HT-29 (cell line): ENCODE results near the gene AKR1C8. TPM values are rescaled to one million over a fixed set of nuclear protein-coding genes. Genes with fewer than 3 reads are reported as not detected.
"Not testable (repeated sequence)": the region's sequence is repeated elsewhere in the genome, so short reads cannot be mapped to it uniquely, and the experiment has no call there.

Experiments
- DNase-seq: peaks from one replicate; pipeline ENCODE4 v3.0.0-alpha.2; 2015; ENCODE audit warnings: low spot score
- total RNA-seq: library from RNA; depleted of rRNA; stranded (reverse); fragments of >200 nt; shearing (Covaris generic); gene quantifications from 2 replicates; pipeline ENCODE4 v1.2.3, GENCODE V29; 2014; rRNA removed

AKR1C8 gene
- not detected in 2 replicates for total RNA-seq

DNA sequence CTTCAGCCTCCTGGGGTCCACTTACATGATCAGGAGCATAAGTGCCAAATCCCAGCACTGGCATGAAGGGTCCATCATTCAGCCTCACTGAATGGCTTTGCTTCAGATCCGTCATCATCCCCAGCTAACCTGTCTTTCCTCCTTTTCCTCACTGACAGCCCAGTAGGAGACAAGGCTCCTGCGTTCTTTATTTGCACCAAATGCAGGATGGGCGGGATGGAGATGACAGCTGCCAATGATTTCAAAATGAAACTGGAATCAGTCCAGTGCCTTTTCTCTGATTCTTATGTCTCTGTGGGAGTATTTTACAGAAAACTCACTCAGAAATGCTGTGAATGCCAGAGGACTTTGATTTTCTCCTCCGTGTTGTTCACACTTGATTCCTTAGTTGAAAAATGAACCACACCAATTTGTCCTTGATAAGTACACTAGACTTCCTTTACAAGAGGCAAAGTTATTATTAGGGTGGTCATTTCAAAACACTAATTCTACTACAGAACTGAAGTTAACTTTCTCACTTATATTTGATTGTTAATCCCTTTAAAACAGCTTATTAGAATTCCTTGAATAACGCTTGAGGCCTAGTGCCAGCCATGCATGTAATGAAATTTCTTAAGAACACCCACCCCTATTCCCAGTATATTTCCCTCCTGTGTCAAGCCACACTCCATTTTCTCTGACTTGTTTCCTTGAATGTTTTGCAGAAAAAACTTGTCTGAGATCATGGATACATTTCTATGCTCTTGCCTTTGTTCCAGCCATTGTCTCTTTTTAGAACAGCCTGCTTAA, at the start of gene AKR1C8:
Gene AKR1C8 (minus strand): TSS at position 164 of the 789 bp plus-strand sequence. CDS start 46 bp downstream, at position 118.
- no peak for DNase-seq

DNA sequence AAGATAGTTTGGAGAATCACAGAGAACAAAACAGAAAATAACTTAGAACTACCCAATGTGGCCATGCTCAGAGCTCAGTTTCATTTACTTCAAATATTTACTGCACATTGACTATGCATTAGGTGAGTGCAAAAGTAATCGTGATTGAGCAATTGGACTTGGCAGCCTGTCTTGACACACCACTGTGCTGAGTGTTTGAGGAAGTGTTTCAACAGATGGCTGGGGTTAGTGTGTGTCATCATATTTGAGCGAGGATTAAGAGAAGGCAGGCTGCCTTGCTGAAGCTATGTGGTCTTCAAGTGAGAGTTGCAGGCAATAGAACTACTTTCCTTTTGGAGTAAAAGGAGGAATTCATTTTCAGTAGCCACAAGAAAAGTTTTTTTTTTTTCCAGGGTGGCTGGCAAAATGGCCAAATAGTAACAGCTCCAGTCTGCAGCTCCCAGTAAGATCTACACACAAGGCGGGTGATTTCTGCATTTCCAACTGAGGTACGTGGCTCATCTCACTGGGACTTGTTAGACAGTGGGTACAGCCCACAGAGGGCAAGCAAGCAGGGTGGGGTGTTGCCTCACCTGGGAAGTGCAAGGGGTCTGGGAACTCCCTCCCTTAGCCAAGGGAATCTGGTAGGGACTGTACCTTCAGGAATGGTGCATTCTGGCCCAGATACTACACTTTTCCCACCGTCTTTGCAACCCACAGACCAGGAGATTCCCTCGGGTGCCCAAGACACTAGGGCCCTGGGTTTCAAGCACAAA, 49.3 kb upstream of the AKR1C8 start:
- peak; percentile 67 for DNase-seq

DNA sequence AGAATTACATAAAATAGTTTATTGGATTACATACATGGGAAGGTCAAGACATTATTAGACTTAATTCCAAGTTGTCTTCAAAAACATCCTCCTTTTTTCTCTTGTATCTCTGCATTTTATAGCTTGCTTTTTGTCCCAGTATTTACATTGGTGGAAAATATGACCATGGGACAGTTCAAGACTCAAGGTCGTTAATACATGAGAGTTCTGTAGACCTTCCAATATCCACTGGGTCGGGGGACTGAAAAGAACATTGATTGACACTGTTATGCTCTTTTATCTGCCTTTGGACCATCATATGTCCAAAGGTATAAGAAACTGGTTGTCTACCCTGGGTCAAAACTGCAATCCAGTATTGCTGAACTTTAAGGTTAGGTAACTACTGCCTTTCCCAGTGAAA, 48.4 kb upstream of the AKR1C8 start:
- no peak for DNase-seq

DNA sequence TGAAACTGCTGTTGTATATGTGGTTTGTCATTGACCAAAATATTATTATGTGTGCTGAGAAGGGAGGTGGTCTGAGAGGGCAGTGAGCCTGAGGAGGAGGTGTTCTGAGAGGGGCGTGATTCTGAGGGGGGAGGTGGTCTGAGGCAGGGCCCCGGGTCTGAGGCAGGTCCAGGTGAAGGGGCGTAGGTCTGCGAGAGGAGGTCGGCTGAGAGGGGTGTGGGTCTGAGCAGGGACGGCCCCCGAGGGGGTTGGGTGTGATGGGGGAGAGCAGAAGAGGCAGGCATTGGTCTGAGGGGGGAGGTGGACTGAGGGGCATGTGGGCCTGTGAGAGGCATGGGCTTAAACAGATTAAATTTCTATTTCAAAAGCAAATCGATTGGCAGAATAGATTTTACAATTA, 44.1 kb upstream of the AKR1C8 start:
- DNase-seq = no peak

GRCh38 chr10:5222942-5223341, 38.0 kb upstream of the AKR1C8 start:
- DNase-seq = peak; percentile 35

DNA sequence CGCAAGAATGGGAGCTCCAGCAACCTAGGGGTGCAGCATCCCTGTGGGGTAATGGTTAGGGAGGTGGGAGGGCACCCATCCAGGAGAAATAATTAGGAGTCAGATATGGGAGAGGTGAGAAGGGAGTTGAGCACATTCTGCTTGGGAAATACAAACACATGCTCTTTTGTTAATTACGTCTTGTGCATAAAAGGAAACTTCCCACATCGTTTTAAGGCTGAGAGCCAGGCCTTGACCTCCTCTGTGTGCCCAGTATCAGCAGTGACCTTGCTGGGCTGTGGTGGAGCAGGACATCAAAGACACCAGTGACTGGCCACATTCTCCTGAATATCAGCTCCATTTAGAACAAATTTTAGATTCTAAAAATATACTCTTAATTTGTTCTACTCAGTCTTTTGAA, 34.3 kb upstream of the AKR1C8 start:
- no peak for DNase-seq

- DNase-seq = no peak
Observed at GRCh38 chr10:5216801-5217200, 31.9 kb upstream of the AKR1C8 start.

- no peak for DNase-seq
Observed at GRCh38 chr10:5211696-5212536, 27.0 kb upstream of the AKR1C8 start.

DNA sequence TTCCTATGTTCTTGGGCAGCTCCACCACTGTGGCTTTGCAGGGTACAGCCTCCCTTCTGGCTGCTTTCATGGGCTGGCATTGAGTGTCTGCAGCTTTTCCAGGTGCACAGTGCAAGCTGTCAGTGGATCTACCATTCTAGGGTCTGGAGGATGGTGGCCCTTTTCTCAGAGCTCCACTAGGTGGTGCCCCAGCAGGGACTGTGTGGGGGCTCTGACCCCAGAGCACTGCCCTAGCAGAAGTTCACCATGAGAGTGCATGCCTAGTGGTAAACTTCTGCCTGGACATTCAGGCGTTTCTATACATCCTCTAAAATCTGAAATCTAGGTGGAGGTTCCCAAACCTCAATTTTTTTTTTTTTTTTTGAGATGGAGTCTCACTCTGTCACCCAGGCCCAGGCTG, 25.3 kb upstream of the AKR1C8 start:
- not testable (repeated sequence) for DNase-seq

- not testable (repeated sequence) for DNase-seq
Observed at GRCh38 chr10:5209776-5210175, 24.8 kb upstream of the AKR1C8 start.

- no peak for DNase-seq
Observed at GRCh38 chr10:5206799-5207198, 21.8 kb upstream of the AKR1C8 start.

DNA sequence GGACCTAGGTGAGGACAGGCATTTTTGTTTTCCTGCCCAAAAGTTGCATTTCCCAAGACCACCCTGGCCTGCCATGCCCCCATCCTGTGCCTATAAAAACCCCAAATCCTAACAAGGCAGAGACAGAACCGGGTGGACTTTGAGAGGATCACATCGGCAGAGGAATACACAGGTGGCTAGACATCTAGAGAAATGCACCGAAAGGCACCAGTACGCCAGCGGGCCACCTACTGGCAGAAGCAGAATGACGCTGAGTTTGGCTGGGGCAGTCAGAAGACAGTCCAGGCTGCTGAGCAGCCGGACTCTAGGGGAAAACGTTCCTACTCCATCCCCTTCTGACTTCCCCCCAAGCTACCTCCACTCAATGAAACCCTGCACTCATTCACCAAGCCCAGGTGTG, 14.4 kb upstream of the AKR1C8 start:
- no peak for DNase-seq

GRCh38 chr10:5198386-5198785, 13.4 kb upstream of the AKR1C8 start:
- no peak for DNase-seq

DNA sequence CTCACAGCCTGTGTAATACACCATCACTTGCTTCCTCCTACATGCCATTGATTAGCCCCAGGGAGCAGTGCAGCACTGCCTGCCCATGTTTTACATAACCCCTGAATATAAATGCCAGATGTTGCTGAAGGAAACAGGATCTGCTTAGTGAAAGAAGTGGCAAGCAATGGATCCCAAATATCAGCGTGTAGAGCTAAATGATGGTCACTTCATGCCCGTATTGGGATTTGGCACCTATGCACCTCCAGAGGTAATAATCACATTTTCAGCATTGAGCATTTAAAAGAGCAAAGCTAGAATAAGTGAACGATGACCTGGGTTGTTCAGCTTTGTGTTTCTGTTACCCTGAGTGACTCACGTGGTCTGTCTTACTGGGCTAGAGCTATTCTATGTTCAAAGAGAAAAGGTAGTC, 11.8 kb upstream of the AKR1C8 start, which contains the start of gene AKR1C4:
Gene AKR1C4 (plus strand): TSS at position 136 of the 412 bp plus-strand sequence. CDS start 31 bp downstream, at position 167.
- DNase-seq = peak; percentile 50

DNA sequence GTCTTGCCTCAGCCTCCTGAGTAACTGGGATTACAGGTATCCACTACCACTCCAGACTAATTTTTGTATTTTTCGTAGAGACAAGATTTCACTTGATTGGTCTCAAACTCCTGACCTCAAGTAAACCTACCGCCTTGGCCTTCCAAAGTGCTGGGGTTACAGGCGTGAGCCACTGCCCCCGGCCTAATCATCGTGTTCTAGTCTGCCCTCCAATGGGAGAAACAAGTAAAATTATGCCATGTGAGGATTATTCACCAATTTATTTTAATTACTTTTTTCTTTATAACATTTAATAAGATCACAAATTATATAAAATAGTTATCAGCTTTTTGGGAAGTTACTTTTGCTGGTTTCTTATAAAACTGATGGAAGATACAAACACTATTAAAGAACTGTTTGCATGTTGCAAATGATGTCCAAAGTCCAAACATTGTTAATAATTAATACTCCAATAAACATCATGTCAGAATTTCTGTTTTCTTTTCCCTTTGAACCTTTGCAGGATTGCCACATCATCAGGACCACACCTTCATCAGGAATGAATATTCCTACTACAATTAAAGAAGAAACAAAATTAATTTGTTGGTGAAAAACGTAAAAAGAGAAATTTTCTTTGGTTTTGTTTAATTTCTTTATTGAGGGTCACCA, 10.9 kb upstream of the AKR1C8 start:
- DNase-seq = peak; percentile 75

GRCh38 chr10:5194431-5194830, 9.5 kb upstream of the AKR1C8 start:
- no peak for DNase-seq

GRCh38 chr10:5188358-5188757, 3.4 kb upstream of the AKR1C8 start:
- no peak for DNase-seq

DNA sequence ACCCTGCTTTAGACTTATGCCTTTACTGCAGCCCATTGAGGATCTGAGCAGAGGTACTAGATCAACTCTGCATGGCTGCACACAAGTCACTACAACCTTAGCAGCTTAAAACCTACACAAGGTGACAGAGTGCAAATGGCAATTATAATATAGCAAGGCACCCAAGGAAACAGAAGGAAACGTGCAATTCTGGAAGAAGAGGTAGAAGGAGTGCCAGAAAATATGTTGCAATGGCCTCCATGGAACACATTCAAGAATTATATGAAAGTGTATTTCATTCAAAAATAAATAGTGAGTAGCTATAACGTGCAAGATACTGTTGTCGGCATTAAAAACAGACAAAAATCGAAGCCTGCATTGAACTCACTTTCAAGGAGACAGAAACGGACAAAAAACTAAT, 2.9 kb upstream of the AKR1C8 start:
- DNase-seq = no peak

- no peak for DNase-seq
Observed at GRCh38 chr10:5183923-5184322, 1.0 kb downstream of the AKR1C8 start.

GRCh38 chr10:5180503-5180902, 4.4 kb downstream of the AKR1C8 start:
- DNase-seq = not testable (repeated sequence)

- not testable (repeated sequence) for DNase-seq
Observed at GRCh38 chr10:5175581-5175980, 9.4 kb downstream of the AKR1C8 start.
